T-helper 9 cell (primary cell): Measurements from ENCODE around the gene SIGLEC8.
"Not testable (repeated sequence)": the region's sequence is repeated elsewhere in the genome, so short reads cannot be mapped to it uniquely, and the experiment has no call there.

Experiments used
- DNase-seq: peaks from one replicate; pipeline ENCODE4 v3.0.0-alpha.2; 2020

Gene SIGLEC8

GRCh38 chr19:51472607-51473006, 14.4 kb upstream of the SIGLEC8 start:
- DNase-seq, result no peak

DNA sequence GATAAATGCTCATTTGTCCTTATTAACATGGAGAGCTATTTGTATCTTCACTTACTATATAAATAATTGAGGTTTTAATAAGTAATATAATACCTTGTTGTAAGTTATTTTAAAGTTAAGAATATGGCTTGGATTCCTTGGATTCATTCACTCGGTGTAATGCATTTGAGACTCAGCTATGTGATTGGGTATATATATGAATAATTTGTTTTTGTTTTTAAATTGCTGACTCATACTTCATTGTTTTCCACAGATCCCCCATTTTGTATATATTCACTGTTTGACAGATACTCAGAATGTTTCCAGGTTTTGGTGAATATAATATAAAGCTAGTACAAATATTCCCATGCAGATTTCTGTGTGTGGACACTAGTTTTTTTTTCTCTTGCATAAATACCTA, 13.3 kb upstream of the SIGLEC8 start:
- no peak for DNase-seq

GRCh38 chr19:51470966-51471365, 12.7 kb upstream of the SIGLEC8 start:
- DNase-seq, result no peak

DNA sequence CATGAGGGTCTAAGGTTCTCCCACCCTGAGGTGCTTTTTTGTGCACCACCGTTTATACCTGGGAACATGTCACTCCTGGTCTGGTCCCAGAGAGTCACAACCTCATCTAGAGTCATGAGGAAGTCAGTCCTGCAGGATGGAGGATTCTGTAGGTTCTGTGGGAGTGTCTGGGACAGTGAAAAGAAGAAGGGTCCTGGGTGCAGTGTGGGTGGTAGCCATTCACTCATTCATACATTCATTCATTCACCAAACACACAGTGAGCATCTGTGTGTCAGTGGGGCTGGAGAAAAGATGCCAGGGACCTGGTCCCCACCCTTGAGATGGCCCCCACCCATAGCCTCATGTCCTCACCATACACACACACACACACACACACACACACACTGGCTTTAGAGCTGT, 11.4 kb upstream of the SIGLEC8 start:
- no peak for DNase-seq

DNA sequence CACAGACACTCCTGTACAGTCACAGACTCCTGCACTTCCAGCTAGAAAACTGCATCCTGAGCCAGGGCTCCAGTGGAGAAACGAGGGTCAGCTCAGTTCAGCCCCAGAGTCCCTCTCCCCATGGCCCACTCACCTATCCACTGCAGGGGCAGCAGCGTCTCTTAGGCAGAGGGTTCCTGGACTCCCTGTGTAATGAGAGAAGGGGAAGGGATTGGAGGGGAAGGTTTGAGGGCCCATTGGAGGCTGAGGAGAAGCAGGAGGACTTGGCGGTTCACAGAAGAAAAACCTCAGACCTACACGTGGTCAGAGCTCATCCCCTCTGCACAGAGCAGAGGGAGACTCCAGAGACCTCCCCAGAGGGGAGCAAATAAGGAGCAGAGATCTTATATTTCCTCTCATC, 10.9 kb upstream of the SIGLEC8 start:
- DNase-seq, result no peak

DNA sequence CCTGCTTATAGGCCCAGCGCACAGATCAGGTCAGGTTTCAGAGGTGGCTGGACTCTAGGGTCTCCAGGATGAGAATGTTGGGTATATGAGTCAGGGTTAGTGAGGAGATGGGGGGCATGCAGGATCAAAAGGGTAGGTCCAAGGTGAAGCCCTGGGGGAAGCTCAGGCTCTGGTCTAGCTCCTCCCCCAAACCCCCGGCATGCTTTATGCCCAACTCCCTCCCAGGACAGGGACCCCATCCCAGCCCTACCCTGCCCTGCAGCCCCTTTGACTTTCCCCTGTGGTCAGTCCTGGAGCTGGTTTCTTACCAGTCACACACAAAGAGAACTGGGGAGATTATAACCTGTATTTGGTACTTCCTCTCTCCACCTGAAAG, 10.3 kb upstream of the SIGLEC8 start:
- no peak for DNase-seq

GRCh38 chr19:51467864-51468544, 9.8 kb upstream of the SIGLEC8 start:
- no peak for DNase-seq

DNA sequence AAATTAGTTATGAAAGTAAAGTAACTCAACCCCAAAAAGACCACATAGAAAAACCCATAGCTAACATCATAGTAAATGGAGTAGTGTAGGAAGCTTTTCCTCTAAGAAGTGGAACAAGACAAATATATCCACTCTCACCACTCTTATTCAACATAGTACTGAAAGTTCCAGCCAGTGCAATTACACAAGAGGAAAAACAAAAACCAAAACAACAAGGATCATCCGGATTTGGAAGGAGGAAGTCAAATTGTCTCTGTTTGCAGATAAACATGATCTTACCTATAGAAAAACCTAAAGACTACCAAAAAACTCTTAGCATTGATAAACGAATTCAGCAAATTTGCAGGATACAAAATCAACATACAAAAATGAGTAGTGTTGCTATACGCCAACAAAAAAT, 8.5 kb upstream of the SIGLEC8 start:
- no peak for DNase-seq

DNA sequence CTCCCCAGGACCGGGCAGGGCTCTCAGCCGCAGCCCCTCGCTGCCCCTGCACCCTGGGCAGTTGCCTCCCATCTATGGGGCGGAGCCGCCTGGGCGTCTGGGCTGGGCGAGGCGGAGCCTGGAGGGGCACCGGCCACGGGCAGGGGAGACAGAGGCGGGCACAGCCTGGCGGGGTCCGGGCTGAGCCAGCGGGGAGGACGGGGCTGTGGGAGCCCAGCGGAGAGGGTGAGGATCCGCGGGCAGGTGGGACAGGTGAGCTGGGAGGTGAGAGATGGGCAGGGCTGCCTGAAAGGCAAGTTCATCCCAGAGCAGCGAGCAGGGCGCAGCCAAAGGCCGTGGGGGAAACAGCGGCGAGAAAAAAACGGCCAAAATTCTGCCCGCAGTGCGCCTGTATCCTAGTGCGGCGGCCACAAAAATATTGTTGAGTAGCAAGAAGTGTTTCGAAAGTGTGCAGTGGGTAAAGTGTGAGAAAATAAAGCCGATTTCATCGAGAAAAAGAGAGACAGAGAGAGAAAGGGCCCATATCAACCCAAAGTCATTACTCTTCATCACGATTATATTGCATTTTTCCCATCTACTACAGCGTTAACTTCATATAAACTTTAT, 5.8 kb upstream of the SIGLEC8 start:
- not testable (repeated sequence) for DNase-seq

- no peak for DNase-seq
Measured at GRCh38 chr19:51462681-51463080, 4.4 kb upstream of the SIGLEC8 start.

- DNase-seq, result no peak
Measured at GRCh38 chr19:51462276-51462675, 4.0 kb upstream of the SIGLEC8 start.

GRCh38 chr19:51461723-51462161, 3.5 kb upstream of the SIGLEC8 start:
- DNase-seq, result no peak

- DNase-seq, result no peak
Measured at GRCh38 chr19:51460164-51460992, 2.1 kb upstream of the SIGLEC8 start.

DNA sequence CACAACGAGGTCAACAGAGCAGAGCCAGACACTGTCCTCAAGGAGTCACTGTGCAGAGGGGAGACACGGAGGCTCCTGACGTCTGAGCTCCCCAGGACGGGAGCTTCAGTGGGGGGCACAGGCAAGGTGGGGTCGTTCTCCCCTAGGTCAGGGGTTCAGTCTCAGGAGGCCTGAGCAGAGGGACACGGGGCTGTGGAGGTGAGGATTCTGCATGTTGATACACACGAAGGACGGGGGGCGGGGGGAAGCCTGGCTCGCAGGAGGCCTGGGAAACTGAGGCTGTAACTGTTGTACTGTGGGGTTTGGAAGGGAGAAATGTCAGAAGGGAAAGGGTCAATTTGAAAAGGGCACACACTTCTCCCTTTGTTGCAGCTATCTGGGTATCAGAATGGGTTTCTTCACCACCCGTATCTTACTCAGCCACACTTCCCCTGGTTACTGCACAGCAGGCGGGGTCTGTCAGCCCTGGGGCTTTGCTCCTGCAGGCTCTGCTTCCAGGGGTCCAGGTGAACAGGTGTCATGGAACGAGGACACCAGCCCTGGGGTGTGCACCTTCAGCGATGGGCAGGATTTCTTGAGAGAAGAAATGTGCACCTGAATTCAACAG, 748 bp upstream of the SIGLEC8 start:
- DNase-seq, result no peak

GRCh38 chr19:51457351-51458013, 772 bp downstream of the SIGLEC8 start:
- no peak for DNase-seq

GRCh38 chr19:51456541-51457290, 1.5 kb downstream of the SIGLEC8 start:
- no peak for DNase-seq

- no peak for DNase-seq
Measured at GRCh38 chr19:51450730-51451307, 7.4 kb downstream of the SIGLEC8 start.

DNA sequence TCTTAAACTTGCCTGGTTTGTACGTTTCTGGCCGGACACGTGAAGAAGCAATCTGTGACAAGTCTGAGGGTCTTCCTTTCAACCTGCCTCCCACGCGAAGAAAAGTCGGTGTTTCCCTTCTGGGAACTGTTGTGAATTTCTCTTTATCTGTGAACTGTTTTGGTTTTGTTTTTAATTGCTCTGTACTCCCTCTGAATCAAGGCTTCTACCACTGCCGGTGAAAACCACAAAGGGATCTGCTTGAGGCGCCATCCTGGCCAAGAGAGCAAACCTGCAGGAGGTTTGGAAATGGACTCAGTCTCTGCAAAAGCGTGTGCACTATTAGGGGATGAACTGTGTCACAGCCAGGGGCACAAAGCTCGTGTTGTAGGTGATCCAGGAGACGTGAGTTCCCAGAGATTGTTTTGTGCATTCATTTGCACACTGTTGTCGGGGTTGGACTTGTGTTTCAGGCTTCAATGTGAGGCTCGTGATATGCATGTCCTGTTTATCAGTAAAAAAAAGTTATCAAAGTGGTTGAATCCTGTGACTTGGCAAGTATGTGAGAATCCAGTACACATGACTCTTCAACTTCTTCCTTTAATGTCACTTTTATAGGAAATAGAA, 9.7 kb downstream of the SIGLEC8 start:
- DNase-seq, result no peak

DNA sequence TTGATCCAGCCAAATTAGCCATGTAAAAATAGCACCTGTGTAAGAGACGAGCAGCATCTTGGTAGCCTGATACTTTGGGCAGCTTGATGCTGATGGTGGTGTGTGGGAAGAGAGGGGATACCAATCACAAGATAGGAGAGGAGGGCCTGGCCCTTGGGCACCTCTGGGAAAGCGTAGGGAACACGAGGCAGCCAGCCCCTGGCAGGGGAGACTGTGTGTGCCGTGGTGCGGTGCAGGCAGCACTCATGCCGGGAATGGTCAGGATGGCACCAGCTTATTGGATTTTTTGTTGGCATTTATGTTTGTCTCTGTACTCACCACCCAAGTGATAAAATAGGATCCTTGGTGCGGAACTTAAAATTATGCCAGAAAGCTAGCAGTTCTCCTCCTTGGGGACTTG, 10.2 kb downstream of the SIGLEC8 start:
- no peak for DNase-seq

DNA sequence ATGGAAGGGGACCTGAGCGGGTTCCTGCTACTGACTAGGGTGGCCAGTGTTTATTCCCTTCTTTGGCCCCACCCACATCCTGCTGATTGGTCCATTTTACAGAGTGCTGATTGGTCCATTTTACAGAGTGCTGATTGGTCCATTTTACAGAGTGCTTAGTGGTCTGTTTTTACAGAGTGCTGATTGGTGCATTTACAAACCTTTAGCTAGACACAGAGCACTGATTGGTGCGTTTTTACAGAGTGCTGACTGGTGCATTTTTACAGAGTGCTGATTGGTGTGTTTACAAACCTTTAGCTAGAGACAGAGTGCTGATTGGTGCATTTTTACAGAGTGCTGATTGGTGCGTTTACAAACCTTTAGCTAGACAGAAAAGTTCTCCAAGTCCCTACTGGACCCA, 10.7 kb downstream of the SIGLEC8 start:
- not testable (repeated sequence) for DNase-seq
